ENCODE results near the gene SHC4. TPM values are rescaled to one million over a fixed set of nuclear protein-coding genes. Genes with fewer than 3 reads are reported as not detected.

The SHC4 gene
- polyA plus RNA-seq, 1 of the 3 experiments (the other 2 are of a cell fraction) = 1.6 TPM

GRCh38 chr15:48925714-48926223 is 38.0 kb downstream of the SHC4 start (continued):
- TF ChIP-seq REST (IDR thresholded peaks at IDR 0.05; ENCODE audit: low read depth, low read length) = peak; percentile 51
- TF ChIP-seq EP300 (IDR thresholded peaks at IDR 0.05; ENCODE audit: borderline replicate concordance in 1 of 2, low read depth in 1 of 2, low read length in 1 of 2) = peak in 1 of 2 experiments; percentile 84; a peak in 1 of 4 replicates
- peak; percentile 67 for TF ChIP-seq ELF1 (IDR thresholded peaks at IDR 0.05)
- no peak for TF ChIP-seq FOXM1 (IDR thresholded peaks at IDR 0.05; ENCODE audit: low read depth)
- peak; percentile 34; the same call in 1 of the 2 replicates for TF ChIP-seq POLR2AphosphoS5 (IDR thresholded peaks at IDR 0.05; ENCODE audit: low read depth, low read length)
- TF ChIP-seq MAX (IDR thresholded peaks at IDR 0.05; ENCODE audit: low read depth) = peak; percentile 26; the same call in 1 of the 2 replicates
- no peak for TF ChIP-seq RAD21 (IDR thresholded peaks at IDR 0.05; ENCODE audit: low read length)
- TF ChIP-seq USF1 (IDR thresholded peaks at IDR 0.05; ENCODE audit: borderline replicate concordance, low read depth) = no peak
- 0 out of 2 replicates have a peak, but pooled peaks have one; percentile 30 for TF ChIP-seq TEAD4 (IDR thresholded peaks at IDR 0.05; ENCODE audit: borderline replicate concordance, insufficient read depth)
- TF ChIP-seq GATA2 (CRISPR knock-in tag; IDR thresholded peaks at IDR 0.05) = no peak
- peak; percentile 95 for TF ChIP-seq PBX3 (IDR thresholded peaks at IDR 0.05)
- TF ChIP-seq RFX5 (IDR thresholded peaks at IDR 0.05; ENCODE audit: low read length) = no peak
- TF ChIP-seq CHD2 (IDR thresholded peaks at IDR 0.05; ENCODE audit: low read length, partially characterized antibody) = no peak
- TF ChIP-seq RCOR1 (IDR thresholded peaks at IDR 0.05; ENCODE audit: low read length) = no peak; the same call in 1 of the 2 replicates
- peak; percentile 58; the same call in 1 of the 2 replicates for TF ChIP-seq ZBTB33 (IDR thresholded peaks at IDR 0.05; ENCODE audit: borderline replicate concordance, low read depth)
- no peak for TF ChIP-seq SIN3A (IDR thresholded peaks at IDR 0.05; ENCODE audit: borderline replicate concordance, low read depth, low read length)
